Duodenal mucosa (tissue), 2 donors: ENCODE results near the gene FTH1.

Source experiments
- H3K27ac ChIP-seq: one replicate; pipeline ENCODE4 v1.7.0; 2013; ENCODE audit warnings: low read depth, low read length
- H3K27me3 ChIP-seq, 2 donors: one replicate each; pipeline ENCODE4 v1.7.0; 2013; ENCODE audit warnings: low read length in 2 of 2, control low read depth in 1 of 2; ENCODE audit not compliant: insufficient read depth in 2 of 2, control insufficient read depth in 1 of 2
- H3K36me3 ChIP-seq, 2 donors: one replicate each; pipeline ENCODE4 v1.7.0; 2013; ENCODE audit warnings: low read length in 2 of 2, control low read depth in 1 of 2; ENCODE audit not compliant: insufficient read depth in 2 of 2, control insufficient read depth in 1 of 2
- H3K4me1 ChIP-seq, 2 donors: one replicate each; pipeline ENCODE4 v1.7.0; 2013; ENCODE audit warnings: low read length in 2 of 2, control low read depth in 1 of 2; ENCODE audit not compliant: insufficient read depth in 2 of 2, control insufficient read depth in 1 of 2
- H3K4me3 ChIP-seq, 2 donors: one replicate each; pipeline ENCODE4 v1.7.0; 2013; ENCODE audit warnings: low read length in 2 of 2, low read depth in 1 of 2
- H3K9ac ChIP-seq, 2 donors: one replicate each; pipeline ENCODE4 v1.7.0; 2013; ENCODE audit warnings: low read length in 2 of 2, low read depth in 1 of 2
- H3K9me3 ChIP-seq, 2 donors: one replicate each; pipeline ENCODE4 v1.7.0; 2013; ENCODE audit warnings: low read length in 2 of 2, control low read depth in 1 of 2; ENCODE audit not compliant: control insufficient read depth in 1 of 2

The FTH1 gene

GRCh38 chr11:61926235-61926634 lies 41.2 kb downstream of the FTH1 start:
- H3K27ac ChIP-seq = no peak overlapping the region
- no peaks in the 10 kb centered on the region for H3K36me3 ChIP-seq
- peaks cover 9 to 14% of the 10 kb centered on the region in 2 donors for H3K4me1 ChIP-seq
- H3K9ac ChIP-seq = no peak overlapping the region
- peaks cover 0 to 5% of the 10 kb centered on the region in 2 donors for H3K27me3 ChIP-seq
- H3K4me3 ChIP-seq = no peak overlapping the region
- no peaks in the 10 kb centered on the region for H3K9me3 ChIP-seq

DNA sequence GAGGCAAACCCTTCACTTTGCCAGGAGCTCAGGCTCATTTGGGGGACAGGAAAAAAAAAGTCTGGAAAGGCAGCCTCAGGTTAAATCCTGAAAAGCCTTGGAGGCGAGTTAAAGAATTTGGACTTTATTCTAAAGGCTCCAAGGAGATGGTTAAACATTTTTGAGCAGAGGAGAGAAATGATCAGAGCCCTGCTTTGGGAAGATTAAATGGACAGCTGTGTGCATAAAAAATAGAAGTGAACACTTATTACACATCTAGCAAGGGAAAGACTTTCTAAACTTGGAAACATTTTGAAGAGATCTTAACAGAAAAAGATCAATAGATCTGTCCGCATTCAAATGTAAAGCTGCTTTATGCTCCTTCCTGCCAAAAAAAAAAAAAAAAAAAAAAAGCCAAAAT lies 41.7 kb downstream of the FTH1 start:
- Histone ChIP-seq H3K36me3 (no peaks in the 10 kb centered on the region), H3K9me3 (no peaks in the 10 kb centered on the region), H3K4me1 (peaks cover 9 to 14% of the 10 kb centered on the region in 2 donors), H3K9ac (no peak overlapping the region), H3K27me3 (peaks cover 0 to under 1% of the 10 kb centered on the region in 2 donors), H3K4me3 (no peak overlapping the region), H3K27ac (no peak overlapping the region)

DNA sequence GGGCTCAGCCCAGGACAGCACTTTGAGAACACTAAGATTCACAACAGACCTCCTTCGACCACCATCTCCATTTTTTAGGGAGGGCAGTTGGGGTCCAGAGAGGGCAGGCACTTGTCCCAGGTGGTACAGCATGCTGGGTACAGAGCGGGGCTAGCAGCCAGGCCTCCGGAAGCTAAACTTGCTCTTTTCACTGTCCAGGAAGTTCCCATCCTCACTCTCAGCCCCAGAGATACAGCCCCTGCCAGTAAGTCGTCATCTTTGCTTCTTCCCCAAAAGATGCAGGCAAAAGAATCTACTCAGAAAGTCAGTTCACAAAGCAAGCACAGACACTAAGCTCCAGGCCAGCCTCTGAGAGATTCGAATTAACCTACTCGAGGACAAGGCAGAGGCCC lies 43.4 kb downstream of the FTH1 start:
- H3K4me1 ChIP-seq = peaks cover 9 to 18% of the 10 kb centered on the region in 2 donors

GRCh38 chr11:61923166-61924063 lies 44.0 kb downstream of the FTH1 start:
- H3K9ac ChIP-seq = no peak overlapping the region

More for the DNA sequence above, 43.4 kb downstream of the FTH1 start:
- H3K27me3 ChIP-seq = peaks cover 13 to 14% of the 10 kb centered on the region in 2 donors
- H3K4me3 ChIP-seq = no peak overlapping the region
- peak overlapping the region; percentile 30 for H3K27ac ChIP-seq
- H3K36me3 ChIP-seq = no peaks in the 10 kb centered on the region
- no peaks in the 10 kb centered on the region for H3K9me3 ChIP-seq
- no peak overlapping the region for H3K9ac ChIP-seq

GRCh38 chr11:61922539-61922938 lies 44.9 kb downstream of the FTH1 start:
- H3K27ac ChIP-seq = peak overlapping the region; percentile 34
- no peak overlapping the region for H3K4me3 ChIP-seq
- peaks cover 28 to 29% of the 10 kb centered on the region in 2 donors for H3K27me3 ChIP-seq
- no peaks in the 10 kb centered on the region for H3K9me3 ChIP-seq
- H3K36me3 ChIP-seq = no peaks in the 10 kb centered on the region
- H3K4me1 ChIP-seq = peaks cover 17 to 21% of the 10 kb centered on the region in 2 donors
- no peak overlapping the region for H3K9ac ChIP-seq

More at GRCh38 chr11:61923166-61924063, 44.0 kb downstream of the FTH1 start:
- Histone ChIP-seq H3K9me3 (no peaks in the 10 kb centered on the region), H3K36me3 (no peaks in the 10 kb centered on the region), H3K27me3 (peaks cover 19 to 20% of the 10 kb centered on the region in 2 donors), H3K27ac (peak overlapping the region; percentile 34), H3K4me1 (peaks cover 11 to 18% of the 10 kb centered on the region in 2 donors), H3K4me3 (no peak overlapping the region)

DNA sequence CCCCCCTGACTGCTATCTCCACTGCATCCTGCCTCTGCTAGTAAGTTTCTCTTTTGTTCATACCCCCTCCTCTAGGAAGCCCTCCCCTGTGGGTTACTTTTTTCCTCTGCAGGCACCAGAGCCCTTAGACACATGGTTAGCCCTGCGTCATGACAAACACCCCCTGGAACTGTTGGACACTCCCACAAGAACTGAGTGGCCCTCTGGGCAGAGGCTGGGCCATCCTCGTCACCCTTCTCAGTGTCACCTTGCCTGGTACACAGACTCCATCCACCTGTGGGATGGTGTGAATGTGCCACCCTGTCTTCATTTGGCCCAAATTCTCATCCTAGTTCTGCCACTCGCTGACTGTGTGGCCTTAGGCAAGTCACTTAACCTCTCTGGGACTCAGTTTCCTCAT lies 46.0 kb downstream of the FTH1 start:
- no peaks in the 10 kb centered on the region for H3K36me3 ChIP-seq
- H3K4me1 ChIP-seq = peaks cover 17 to 22% of the 10 kb centered on the region in 2 donors

GRCh38 chr11:61919705-61920631 lies 47.5 kb downstream of the FTH1 start:
- Histone ChIP-seq H3K9ac (no peak overlapping the region), H3K4me3 (no peak overlapping the region), H3K9me3 (no peaks in the 10 kb centered on the region), H3K4me1 (peaks cover 17 to 22% of the 10 kb centered on the region in 2 donors), H3K36me3 (no peaks in the 10 kb centered on the region), H3K27me3 (peaks cover 34% of the 10 kb centered on the region in 2 donors), H3K27ac (no peak overlapping the region)

More for the DNA sequence above, 46.0 kb downstream of the FTH1 start:
- no peak overlapping the region for H3K4me3 ChIP-seq
- H3K9ac ChIP-seq = no peak overlapping the region
- peaks cover 30 to 31% of the 10 kb centered on the region in 2 donors for H3K27me3 ChIP-seq
- H3K9me3 ChIP-seq = no peaks in the 10 kb centered on the region
- no peak overlapping the region for H3K27ac ChIP-seq

GRCh38 chr11:61918938-61919704 lies 48.3 kb downstream of the FTH1 start:
- peaks cover 34% of the 10 kb centered on the region in 2 donors for H3K27me3 ChIP-seq
- no peak overlapping the region for H3K4me3 ChIP-seq
- no peaks in the 10 kb centered on the region for H3K36me3 ChIP-seq
- no peaks in the 10 kb centered on the region for H3K9me3 ChIP-seq
- no peak overlapping the region for H3K27ac ChIP-seq
- no peak overlapping the region for H3K9ac ChIP-seq
- peaks cover 17 to 21% of the 10 kb centered on the region in 2 donors for H3K4me1 ChIP-seq

GRCh38 chr11:61918251-61918937 lies 49.0 kb downstream of the FTH1 start:
- Histone ChIP-seq H3K4me1 (peaks cover 13% of the 10 kb centered on the region in 2 donors), H3K9me3 (no peaks in the 10 kb centered on the region), H3K27me3 (peaks cover 34% of the 10 kb centered on the region in 2 donors), H3K36me3 (no peaks in the 10 kb centered on the region), H3K9ac (no peak overlapping the region), H3K27ac (no peak overlapping the region), H3K4me3 (no peak overlapping the region)
